Left hindlimb (tissue), 1 donor: Measurements from ENCODE around the gene MLH3.
A peak's percentile ranks its signal among the peaks of the same experiment; 100 is the strongest.
"Not testable (repeated sequence)": the region's sequence is repeated elsewhere in the genome, so short reads cannot be mapped to it uniquely, and the experiment has no call there.

Source experiments
- DNase-seq: peaks from one replicate; pipeline ENCODE4 v3.0.0-alpha.2; 2018

Gene MLH3

DNA sequence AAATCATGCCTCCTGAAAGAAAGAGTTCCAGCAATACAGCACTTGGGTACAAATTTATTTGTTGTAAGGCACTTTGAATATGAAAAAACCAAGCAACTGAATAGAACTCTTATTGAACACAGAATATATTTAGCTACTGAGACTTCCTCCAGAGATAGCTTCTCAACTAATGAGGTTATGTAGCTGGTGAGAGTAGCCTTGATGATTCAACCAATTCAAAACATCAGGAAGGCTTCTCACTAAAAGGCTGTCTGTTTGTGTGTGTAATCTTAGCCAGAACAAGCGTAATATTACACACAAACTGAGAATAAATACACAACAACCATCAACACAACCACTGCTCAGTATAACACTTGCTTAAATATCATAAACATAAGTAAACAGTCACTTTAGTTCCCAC lies 28.2 kb downstream of the MLH3 start:
- DNase-seq = no peak

DNA sequence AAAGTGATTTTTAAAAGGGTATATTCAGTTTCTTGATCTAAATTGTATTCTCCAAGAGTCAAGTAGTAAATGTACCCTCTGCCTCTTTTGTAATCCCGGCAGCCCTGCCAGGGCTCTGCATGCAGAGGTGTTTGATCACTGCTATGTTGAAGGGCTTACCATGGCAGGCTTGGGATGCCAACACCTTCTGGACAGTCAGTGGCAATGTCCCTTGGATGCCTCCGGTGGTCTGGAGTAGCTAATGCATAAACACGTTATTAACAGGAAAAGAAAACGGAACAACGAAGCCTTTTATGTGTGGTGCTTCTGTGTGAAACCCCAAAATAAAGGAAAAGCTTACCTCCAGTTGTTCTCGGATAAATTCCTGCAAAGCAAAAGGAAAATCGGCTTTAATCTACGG lies 28.6 kb downstream of the MLH3 start:
- no peak for DNase-seq

DNA sequence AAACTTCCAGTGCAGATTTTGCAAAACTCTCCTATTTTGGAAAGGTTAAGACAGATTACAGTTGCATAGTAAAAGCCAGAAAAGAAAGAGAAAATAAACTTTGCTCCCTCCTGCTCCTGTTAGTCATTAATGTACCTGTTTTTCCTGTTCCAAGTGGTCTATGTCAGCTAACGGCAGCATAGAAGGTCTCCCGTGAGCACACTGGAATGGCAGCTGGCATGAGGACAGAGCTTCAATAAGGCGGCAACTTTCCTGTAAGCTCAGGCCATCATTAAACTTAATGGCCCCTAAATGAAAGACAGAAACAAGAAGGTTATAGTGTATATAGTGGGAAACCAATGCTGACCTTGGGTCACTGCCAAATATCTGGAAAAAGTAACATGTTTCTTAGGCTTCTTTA lies 32.6 kb downstream of the MLH3 start:
- DNase-seq = no peak

DNA sequence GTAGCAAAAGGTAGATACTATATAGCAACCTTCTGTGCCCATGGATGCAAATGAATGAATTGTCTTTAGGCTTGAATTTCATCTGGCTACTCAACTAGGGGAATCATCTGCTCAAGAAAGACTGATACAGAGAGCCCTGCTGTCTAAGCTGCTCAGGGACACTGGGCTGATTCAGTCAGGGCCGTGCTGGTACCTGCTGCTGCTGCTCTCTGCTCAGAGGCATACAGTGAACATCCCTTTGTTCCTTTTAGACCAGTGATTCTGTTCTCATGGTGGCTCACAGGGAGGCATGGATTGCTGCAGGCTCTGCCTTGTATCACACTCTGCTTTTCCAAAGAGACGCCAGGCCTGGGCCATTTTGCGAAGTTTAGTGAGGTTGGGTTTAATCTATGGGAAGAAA lies 34.5 kb downstream of the MLH3 start:
- no peak for DNase-seq

DNA sequence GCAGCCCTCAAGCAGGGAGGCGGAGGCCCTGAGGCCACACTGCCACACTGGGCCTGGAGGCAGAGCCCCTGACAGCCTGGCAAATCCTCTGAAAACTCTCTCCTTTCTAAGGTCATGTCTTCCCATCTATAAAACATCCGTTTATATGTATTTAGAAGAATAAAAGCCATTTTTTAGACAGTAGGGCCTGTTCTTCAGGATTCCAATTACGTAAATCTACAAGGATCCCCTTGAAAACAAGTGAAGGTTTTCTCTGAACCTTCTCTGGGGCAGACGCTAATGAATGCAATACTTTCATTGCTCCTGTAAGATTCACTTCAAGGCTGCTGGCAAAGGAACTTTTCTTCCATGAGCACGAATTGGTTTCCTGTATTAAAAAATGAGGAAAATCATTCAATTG lies 35.8 kb downstream of the MLH3 start:
- no peak for DNase-seq

DNA sequence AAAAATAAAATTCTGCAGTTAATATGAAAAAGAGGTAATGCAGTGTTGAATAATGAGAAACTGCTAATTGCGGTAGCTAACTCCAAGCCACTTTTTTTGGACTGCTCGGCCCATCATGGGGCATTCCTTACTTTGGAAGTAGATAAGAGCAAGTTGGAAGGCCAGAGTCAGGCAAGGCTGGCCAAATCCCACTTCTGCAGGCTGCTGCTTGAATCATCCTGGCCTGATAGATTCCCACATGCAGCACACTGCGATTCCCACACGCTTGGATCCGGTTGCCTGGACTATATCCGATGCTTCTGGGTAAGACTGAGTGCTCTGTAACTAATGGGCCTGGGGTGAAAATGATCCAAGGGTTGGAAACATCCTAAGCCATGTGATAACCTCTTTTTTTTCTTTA lies 38.0 kb downstream of the MLH3 start:
- no peak for DNase-seq

DNA sequence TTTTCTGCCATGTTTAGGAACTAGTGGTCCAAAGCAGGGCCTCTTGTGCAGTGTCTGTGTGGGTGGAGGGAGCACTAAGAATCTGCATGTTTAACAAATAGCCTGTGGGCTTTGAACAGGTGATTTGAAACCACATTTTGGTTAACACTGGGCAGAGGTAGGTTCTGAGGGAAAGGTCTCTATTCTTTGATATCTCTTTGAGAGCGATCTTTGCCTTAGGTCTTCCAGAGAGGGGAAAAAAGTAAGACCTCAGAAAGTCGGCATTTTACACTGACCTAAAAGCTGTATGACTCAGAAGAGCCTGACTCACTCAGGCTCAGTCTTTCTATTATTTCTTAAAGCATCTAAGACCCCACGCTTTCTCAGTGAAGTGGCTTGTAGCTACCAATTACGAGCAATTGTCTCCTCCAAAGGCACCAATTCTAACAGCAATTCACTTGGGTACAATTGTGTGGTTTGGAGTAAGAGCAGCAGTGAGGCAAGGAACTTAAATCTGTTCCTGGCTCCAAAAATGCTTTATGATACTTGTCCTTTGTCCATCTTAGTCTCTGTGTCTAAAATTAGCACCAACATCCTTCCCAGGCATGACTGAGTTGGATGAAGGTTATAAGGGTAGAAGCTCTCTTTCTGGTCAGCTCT lies 39.8 kb downstream of the MLH3 start:
- DNase-seq = no peak

DNA sequence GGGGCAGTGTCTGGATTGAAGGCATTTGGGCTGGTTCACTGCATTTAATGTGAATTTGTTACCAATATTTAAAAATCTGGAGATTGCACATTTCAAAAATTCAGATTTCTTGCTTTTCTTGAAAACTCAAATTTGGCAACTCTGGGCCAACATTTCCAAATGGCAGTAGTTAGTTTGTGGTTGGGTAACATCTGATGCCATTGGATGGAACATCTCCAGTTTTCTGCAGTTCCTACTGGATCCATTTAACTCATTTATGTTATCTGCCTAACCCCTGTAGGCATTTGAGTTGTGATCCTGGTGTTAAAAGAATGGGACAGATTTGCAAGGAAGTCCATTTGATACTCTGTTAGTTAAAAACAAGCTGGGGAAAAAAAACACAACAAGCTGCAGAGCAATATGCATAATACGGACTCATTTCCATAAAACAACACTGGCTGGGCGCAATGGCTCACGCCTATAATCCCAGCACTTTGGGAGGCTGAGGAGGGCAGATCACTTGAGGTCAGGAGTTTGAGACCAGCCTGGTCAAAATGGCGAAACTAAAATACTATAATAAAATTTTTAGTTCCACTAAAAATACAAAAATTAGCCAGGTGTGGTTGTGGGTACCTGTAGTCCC lies 40.7 kb downstream of the MLH3 start:
- DNase-seq = no peak

DNA sequence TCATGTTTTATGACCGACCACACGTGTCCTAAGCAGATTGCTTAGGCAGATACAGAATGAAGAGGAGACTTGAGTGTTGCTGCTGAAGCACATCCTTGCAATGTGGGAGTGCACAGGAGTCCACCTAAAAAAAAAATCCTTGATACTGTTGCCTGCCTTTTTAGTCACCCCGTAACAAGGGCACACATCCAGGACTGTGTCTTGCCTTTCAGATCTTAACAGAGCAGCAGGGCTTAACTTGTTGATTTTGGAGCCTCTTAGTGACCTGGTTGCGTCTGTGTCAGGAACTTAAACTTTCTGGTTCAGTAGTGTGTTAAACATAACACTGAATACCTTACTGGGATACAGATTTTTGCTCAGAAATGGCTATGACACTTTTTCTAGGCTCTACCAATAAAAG lies 42.1 kb downstream of the MLH3 start:
- no peak for DNase-seq

DNA sequence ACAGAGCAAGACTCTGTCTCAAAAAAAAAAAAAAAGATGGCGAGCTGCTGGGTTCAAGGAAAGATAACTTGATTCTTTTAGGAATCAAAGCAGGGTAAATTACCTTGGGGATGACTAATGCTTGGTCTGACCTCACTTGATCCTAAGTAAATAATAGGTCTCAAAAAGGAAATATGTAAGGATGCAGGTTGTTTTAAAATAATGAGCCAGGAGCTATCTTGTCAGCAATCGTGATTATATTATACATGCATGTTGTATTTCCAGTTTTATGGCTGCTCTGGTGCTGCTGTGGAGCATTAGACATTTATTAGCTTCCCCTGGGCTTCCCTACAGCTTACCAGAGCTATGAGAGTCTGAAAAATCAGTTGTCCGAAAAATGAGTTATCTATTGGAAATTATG lies 45.9 kb downstream of the MLH3 start:
- no peak for DNase-seq

DNA sequence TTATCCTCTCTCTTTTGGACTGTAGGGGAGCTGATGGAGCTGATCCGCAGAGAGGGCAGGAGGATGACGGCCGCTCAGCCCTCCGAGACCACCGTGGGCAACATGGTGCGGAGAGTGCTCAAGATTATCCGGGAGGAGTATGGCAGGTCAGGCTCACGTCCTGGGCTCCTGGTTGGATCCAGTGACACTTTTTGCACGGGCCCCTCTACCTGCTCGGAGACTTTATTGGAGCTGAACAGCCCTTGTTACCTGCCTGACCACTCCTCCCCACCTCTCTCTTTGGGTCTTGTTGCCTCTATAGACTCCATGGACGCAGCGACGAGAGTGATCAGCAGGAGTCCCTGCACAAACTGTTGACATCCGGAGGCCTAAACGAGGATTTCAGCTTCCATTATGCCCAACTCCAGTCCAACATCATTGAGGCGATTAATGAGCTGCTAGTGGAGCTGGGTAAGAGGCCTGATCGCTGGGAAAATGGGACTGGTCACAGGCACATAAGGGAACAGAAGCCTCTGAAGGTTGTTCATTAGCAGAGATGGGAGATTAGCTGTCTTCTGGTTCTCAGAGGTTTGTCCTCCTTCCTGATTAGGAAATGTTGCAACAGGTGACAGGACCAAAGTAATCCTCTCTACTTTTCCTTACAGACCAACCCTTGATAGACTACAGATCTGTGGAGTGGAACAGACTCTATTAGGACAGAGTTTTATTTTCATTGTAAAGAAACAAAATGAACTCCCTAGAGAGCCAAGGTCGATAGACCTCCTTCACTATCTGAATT lies 47.8 kb downstream of the MLH3 start:
- DNase-seq = no peak

DNA sequence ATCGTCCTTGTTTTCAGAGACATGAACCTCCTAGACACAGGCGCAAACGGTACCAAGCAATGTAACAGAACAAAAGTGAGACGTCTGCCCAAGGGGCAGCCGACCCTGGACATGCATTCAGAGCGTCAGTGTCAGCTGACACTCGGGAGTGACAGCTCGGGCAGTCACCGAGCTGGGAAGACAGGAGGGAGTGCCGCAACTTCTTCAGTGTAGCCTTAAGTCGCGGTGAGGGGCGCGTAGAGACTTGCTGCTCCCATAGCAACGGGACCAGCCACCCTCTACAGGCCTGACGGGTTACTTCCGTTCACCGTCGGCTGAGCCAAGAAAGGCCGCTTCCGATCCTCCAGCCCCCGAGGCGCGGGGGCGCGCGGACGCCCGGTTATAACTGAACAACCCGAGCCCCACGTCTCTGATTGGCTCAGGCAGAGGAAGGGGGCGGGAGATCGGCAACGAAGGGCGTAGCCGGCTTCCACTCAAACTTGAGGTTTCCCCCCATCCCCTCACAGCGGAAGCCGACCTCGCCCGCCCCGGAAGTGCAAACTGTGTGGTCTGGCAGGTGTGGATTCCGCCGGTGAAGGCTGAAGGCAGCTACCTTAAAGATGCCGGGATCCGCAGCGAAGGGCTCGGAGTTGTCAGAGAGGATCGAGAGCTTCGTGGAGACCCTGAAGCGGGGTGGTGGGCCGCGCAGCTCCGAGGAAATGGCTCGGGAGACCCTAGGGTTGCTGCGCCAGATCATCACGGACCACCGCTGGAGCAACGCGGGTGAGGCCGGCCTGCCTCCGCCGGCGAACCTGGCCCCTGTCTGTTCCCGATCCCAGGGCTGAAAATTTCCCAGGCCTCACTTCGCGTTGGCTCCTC lies 48.6 kb downstream of the MLH3 start, which contains the start of gene EIF2B2:
EIF2B2 (plus strand) TSS at position 530 of the 858 bp plus-strand sequence; CDS start at position 600, 70 bp downstream.
- peak; percentile 99 for DNase-seq

DNA sequence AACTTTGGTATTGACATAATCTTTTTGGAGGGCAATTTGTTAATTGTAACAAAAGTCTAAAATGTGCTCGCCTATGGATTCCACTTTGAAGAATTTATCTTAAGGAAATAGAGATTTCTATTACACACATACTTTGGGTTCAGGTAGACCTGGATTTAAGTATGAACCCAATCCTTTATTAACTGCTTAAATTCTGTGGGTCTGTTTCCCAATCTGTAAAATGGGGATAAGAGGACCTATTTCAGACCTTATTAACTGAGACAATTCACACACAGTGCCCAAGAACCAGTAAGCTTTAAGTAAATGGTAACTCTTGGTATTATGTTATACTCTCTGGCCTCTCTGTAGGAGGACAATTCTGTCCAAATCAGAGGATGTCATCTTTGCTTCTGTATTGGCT lies 49.4 kb downstream of the MLH3 start:
- no peak for DNase-seq

DNA sequence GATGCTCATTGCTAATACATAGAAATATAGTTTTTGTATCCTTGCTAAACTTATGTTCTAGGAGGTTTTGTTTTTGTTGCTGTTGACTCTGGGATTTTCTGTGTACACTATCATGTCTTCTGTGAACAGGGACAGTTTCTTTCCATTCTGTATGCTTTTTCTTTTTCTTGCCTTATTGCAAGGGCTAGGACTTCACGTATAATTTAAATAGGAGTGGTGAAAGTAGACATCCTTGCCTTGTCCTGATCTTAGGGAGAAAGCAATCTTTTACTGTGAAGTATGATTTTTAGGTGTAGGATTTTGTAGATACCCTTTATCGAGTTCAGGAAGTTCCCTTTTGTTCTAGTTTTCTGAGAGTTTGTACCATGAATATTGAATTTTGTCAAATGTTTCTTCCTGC lies 50.0 kb downstream of the MLH3 start:
- DNase-seq = no peak

DNA sequence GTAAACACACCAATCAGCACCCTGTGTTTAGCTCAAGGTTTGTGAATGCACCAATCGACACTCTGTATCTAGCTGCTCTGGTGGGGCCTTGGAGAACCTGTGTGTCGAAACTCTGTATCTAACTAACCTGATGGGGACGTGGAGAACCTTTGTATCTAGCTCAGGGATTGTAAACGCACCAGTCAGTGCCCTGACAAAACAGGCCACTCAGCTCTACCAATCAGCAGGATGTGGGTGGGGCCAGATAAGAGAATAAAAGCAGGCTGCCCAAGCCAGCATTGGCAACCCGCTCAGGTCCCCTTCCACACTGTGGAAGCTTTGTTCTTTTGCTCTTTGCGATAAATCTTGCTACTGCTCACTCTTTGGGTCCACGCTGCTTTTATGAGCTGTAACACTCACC lies 55.5 kb downstream of the MLH3 start:
- not testable (repeated sequence) for DNase-seq

DNA sequence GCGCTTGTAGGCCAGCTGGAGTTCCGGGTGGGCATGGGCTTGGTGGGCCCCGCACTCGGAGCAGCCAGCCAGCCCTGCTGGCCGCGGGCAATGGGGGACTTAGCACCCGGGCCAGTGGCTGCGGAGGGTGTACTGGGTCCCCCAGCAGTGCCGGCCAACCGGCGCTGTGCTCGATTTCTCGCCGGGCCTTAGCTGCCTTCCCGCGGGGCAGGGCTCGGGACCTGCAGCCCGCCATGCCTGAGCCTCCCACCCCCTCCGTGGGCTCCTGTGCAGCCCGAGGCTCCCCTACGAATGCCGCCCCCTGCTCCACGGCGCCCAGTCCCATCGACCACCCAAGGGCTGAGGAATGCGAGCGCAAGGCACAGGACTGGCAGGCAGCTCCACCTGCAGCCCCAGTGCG lies 57.1 kb downstream of the MLH3 start:
- not testable (repeated sequence) for DNase-seq

DNA sequence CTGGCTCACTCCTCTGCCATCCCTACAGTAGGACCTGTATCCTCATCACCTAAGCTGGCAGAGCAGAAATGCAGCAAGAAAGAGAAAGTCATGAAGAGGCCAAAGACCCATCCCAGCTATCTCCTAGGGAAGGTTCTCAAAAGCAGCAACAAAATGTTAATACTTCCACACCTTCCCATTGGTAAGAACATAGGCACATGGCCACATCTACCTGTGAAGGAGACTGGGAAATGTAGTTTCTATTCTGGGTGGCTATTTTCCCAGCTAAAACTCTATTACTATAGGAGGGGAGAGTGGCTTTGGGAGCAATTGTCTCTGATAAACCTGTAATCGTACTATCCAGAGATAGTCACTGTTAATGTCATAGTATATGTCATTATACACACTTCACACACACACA lies 62.3 kb downstream of the MLH3 start:
- DNase-seq = no peak

DNA sequence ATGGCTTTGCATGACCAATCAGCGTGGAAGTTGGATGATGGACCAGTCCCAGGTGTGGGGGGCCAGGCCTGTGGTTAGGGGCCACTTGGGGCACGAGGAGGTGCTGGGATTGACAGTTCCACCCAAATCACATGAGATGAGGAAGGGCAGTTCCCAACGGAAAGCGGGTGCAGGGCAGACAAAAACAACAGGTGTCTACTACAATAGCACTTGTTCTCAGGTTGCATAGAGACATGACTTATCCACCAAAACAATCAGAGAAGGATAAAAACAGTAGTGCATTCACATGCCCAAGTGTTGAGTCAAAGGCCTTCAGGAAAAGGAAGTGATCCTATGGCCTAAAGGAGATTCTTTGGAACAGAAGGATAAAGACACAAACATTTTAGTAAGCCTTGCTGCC lies 63.1 kb downstream of the MLH3 start:
- no peak for DNase-seq

DNA sequence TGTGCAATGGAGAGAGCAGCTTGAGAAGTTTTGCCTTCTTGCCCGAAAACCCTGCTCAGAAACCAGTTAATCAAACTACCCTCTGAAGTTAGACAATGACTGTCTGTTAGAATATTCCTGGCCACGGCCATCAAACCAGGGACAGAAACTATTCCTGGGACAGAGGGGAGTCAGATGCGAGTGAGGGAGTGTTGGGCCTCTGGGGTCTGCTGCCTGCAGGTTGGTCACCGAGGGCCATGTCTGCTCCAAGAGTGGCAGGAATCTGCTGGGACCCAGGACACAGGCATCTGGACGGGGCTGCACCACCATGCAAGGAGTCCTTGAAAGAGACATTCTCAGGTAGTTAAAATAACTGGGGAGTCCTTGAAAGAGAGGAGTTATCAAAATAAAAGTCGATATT lies 65.5 kb downstream of the MLH3 start:
- no peak for DNase-seq

DNA sequence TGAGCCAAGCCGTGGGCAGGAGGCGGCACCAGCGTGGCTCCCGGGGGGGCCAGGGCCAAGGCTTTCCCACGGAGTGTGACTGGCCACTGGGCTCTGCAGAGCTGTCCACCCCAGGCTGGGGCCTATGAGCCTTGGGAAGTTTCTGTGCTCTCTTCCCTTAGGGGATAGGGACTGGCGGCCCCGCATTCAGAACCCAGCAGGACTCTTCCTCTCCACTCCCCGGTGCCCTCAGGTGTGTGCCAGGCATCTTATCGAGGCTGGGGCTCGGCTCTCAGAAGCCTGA lies 66.3 kb downstream of the MLH3 start:
- no peak for DNase-seq

DNA sequence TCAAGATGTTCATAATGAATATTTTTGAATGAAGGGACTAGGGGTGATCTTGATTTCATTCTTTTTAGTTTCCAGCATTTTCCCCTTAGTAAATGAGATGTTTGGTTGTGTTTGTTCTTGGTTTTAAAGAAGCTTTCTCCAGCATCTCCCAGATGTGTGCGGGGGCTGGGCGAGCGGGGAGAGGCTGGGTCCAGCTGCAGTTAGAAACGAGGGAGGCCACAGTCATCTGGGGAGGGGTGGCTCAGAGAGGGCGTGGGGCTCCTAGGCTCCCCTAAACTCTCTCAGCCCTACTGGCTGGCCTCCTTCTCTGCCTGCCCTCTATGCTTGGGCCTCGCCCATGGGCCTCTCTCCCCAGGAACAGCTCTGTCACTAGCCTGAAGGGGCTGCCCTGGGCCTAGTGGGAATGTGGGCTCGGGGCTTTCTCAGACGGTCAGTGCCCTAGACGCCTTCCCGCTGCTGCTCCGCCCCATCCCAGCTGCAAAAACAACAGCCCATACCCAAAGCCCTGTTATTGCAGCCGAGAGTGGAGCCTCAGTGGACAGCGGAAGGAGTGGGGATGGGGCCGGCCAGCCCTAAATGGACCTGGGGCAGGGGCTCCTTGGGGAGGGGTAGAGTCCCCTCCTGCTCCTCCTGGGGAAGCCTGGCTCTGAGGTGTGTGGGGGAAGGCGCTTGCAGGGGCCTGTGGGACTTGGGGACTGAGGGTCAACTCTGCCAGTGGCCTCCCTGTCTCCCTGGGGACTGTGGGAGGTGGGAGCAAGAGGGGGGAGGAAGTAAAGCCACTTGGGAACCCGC lies 66.8 kb downstream of the MLH3 start:
- DNase-seq = peak; percentile 64

DNA sequence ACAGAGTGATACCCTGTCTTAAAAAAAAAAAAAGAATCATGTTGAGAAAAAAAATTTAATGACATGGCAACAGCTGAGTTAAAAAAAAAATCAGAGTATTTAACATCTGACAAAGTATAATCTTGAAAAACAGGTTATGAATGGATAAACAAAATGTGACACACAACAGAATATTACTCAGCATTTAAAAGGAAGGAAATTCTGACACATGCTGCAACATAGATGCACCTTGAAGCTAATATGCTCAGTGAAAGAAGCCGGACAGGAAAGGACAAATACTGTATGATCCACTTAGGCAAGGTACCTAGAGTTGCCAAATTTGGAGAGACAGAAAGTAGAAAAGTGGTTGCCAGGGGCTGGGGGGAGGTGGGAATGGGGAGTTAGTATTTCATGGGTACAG lies 67.9 kb downstream of the MLH3 start:
- no peak for DNase-seq

DNA sequence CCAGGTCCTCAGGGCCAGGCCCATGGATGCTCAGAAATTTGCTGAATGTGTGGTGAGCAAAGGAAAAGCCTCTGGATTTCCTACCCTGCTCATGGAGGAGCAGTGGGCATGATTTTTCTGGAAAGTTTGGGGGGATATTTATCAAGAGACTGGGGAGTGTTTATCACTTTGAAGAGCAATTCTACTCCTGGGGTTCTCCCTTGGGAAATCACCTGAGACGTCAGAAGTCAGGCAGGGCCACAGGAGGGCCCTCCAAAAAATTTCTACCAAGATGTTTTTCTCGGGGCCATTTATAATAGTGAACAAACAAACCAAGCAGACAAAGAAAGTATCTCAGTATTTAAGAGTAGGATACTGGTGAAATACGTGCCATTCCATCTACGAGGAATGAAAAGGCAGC lies 68.6 kb downstream of the MLH3 start:
- DNase-seq = no peak
